HEK293 (cell line): Measurements from ENCODE around the gene FOXC2.

Experiments used
- CTCF ChIA-PET: fragments of 350-600 bp; formaldehyde crosslinking; extraction: SDS; loops from one replicate; lab custom pipeline; 2021; ENCODE audit warnings: antibody characterized with exemption; lab: Yijun Ruan, JAX
- POLR2A ChIA-PET: fragments of 300-600 bp; formaldehyde crosslinking; extraction: SDS; loops from one replicate; lab custom pipeline; 2020; ENCODE audit warnings: antibody characterized with exemption, inconsistent platforms; lab: Yijun Ruan, JAX
- H3K27ac ChIP-seq: fragments of 200-500 bp; sonication (Bioruptor generic); 2 replicates; pipeline ENCODE4 v1.5.1; 2014; ENCODE audit warnings: low read depth, low read length, control low read depth, inconsistent platforms; ENCODE audit errors: extremely low read depth
- H3K36me3 ChIP-seq, 2 experiments: fragments of 200-500 bp in 1 of 2; sonication (Bioruptor generic) in 1 of 2; 1 replicate in 1 of 2; 2 replicates in 1 of 2; pipeline ENCODE4 v1.5.1; 2014 to 2017; ENCODE audit warnings: inconsistent platforms in 2 of 2, low read length in 2 of 2; ENCODE audit not compliant: control insufficient read depth in 2 of 2, insufficient read depth in 1 of 2
- H3K4me1 ChIP-seq: fragments of 200-500 bp; sonication (Bioruptor generic); 2 replicates; pipeline ENCODE4 v1.5.1; 2014; ENCODE audit warnings: mild to moderate bottlenecking, low read length, inconsistent platforms; ENCODE audit not compliant: control insufficient read depth, insufficient read depth
- H3K4me3 ChIP-seq: 2 replicates; pipeline ENCODE4 v1.5.1; 2011; ENCODE audit warnings: low read depth, mild to moderate bottlenecking, control low read depth, low read length, moderate library complexity
- H3K9me3 ChIP-seq: fragments of 200-500 bp; sonication (Bioruptor generic); 2 replicates; pipeline ENCODE4 v1.5.1; 2014; ENCODE audit warnings: low read depth, low read length, inconsistent platforms; ENCODE audit not compliant: control insufficient read depth, insufficient read depth
- AEBP2 ChIP-seq: fragments of 450-650 bp; formaldehyde crosslinking; IDR thresholded peaks from 2 replicates; pipeline ENCODE4 v1.5.1; 2016; ENCODE audit warnings: missing biosample characterization, missing genetic modification characterization, borderline replicate concordance
- GLI2 ChIP-seq: fragments of 450-650 bp; formaldehyde crosslinking; IDR thresholded peaks from 2 replicates; pipeline ENCODE4; 2017; ENCODE audit warnings: missing biosample characterization, missing genetic modification characterization, low read depth, borderline replicate concordance
- HOXD13 ChIP-seq: sonication (generic); formaldehyde crosslinking; IDR thresholded peaks from 2 replicates; pipeline ENCODE4 v1.8.0; 2022; ENCODE audit warnings: missing genetic modification reagents, borderline replicate concordance
- KLF10 ChIP-seq: fragments of 450-650 bp; IDR thresholded peaks from 2 replicates; pipeline ENCODE4 v1.5.1; 2018; ENCODE audit warnings: missing biosample characterization, mild to moderate bottlenecking, missing genetic modification characterization
- KLF8 ChIP-seq: fragments of 450-650 bp; formaldehyde crosslinking; IDR thresholded peaks from 2 replicates; pipeline ENCODE4 v1.5.1; 2016; ENCODE audit warnings: missing biosample characterization, missing genetic modification characterization
- MEIS1 ChIP-seq: sonication (generic); formaldehyde crosslinking; IDR thresholded peaks from 2 replicates; pipeline ENCODE4 v1.8.1; 2022; ENCODE audit warnings: missing genetic modification reagents, mild to moderate bottlenecking, borderline replicate concordance
- MYNN ChIP-seq: fragments of 450-650 bp; formaldehyde crosslinking; IDR thresholded peaks from 2 replicates; pipeline ENCODE4 v1.5.1; 2016; ENCODE audit warnings: missing biosample characterization, missing genetic modification characterization, borderline replicate concordance
- OSR2 ChIP-seq: fragments of 450-650 bp; formaldehyde crosslinking; IDR thresholded peaks from 2 replicates; pipeline ENCODE4 v1.5.1; 2016; ENCODE audit warnings: missing biosample characterization, missing genetic modification characterization
- OVOL3 ChIP-seq: fragments of 450-650 bp; formaldehyde crosslinking; IDR thresholded peaks from 2 replicates; pipeline ENCODE4 v1.5.1; 2016; ENCODE audit warnings: missing biosample characterization, missing genetic modification characterization
- SCRT1 ChIP-seq: fragments of 450-650 bp; formaldehyde crosslinking; IDR thresholded peaks from 2 replicates; pipeline ENCODE4 v1.5.1; 2016; ENCODE audit warnings: missing biosample characterization, missing genetic modification characterization, borderline replicate concordance
- ZBTB1 ChIP-seq: fragments of 450-650 bp; formaldehyde crosslinking; IDR thresholded peaks from 2 replicates; pipeline ENCODE4 v1.5.1; 2016; ENCODE audit warnings: missing biosample characterization, missing genetic modification characterization
- ZFHX2 ChIP-seq: fragments of 450-650 bp; formaldehyde crosslinking; conservative IDR thresholded peaks from 2 replicates; pipeline ENCODE4 v1.5.1; 2016; ENCODE audit warnings: missing biosample characterization, missing genetic modification characterization
- ZFP41 ChIP-seq: fragments of 450-650 bp; formaldehyde crosslinking; IDR thresholded peaks from 2 replicates; pipeline ENCODE4 v1.5.1; 2016; ENCODE audit warnings: missing biosample characterization, missing genetic modification characterization, borderline replicate concordance
- ZNF114 ChIP-seq: fragments of 450-650 bp; formaldehyde crosslinking; IDR thresholded peaks from 2 replicates; pipeline ENCODE4 v1.5.0; 2017; ENCODE audit warnings: missing biosample characterization, missing genetic modification characterization
- ZNF184 ChIP-seq: fragments of 450-650 bp; IDR thresholded peaks from 2 replicates; pipeline ENCODE4 v1.5.1; 2018; ENCODE audit warnings: missing biosample characterization, mild to moderate bottlenecking, missing genetic modification characterization
- ZNF596 ChIP-seq: fragments of 450-650 bp; IDR thresholded peaks from 2 replicates; pipeline ENCODE4 v1.5.0; 2018; ENCODE audit warnings: missing biosample characterization, mild to moderate bottlenecking, missing genetic modification characterization, moderate library complexity
- ZNF610 ChIP-seq: fragments of 450-650 bp; formaldehyde crosslinking; IDR thresholded peaks from 2 replicates; pipeline ENCODE4 v1.5.1; 2016; ENCODE audit warnings: missing biosample characterization, missing genetic modification characterization, borderline replicate concordance
- ZNF654 ChIP-seq: fragments of 450-650 bp; formaldehyde crosslinking; IDR thresholded peaks from 2 replicates; pipeline ENCODE4 v1.5.1; 2016; ENCODE audit warnings: low read depth, missing biosample characterization, missing genetic modification characterization
- ZNF843 ChIP-seq: fragments of 450-650 bp; formaldehyde crosslinking; IDR thresholded peaks from 2 replicates; pipeline ENCODE4 v1.5.1; 2016; ENCODE audit warnings: missing biosample characterization, missing genetic modification characterization
- ZXDB ChIP-seq: fragments of 450-650 bp; formaldehyde crosslinking; IDR thresholded peaks from 2 replicates; pipeline ENCODE4 v1.5.1; 2016; ENCODE audit warnings: missing biosample characterization, missing genetic modification characterization
- TF ChIP-seq, protein P1 (sequence below): fragments of 450-650 bp; formaldehyde crosslinking; IDR thresholded peaks from 2 replicates; pipeline ENCODE4 v1.5.1; 2016; ENCODE audit warnings: missing biosample characterization, missing genetic modification characterization
- TF ChIP-seq, protein P2 (sequence below): fragments of 450-650 bp; formaldehyde crosslinking; IDR thresholded peaks from 2 replicates; pipeline ENCODE4; 2016; ENCODE audit warnings: missing biosample characterization, missing genetic modification characterization

FOXC2 gene

DNA sequence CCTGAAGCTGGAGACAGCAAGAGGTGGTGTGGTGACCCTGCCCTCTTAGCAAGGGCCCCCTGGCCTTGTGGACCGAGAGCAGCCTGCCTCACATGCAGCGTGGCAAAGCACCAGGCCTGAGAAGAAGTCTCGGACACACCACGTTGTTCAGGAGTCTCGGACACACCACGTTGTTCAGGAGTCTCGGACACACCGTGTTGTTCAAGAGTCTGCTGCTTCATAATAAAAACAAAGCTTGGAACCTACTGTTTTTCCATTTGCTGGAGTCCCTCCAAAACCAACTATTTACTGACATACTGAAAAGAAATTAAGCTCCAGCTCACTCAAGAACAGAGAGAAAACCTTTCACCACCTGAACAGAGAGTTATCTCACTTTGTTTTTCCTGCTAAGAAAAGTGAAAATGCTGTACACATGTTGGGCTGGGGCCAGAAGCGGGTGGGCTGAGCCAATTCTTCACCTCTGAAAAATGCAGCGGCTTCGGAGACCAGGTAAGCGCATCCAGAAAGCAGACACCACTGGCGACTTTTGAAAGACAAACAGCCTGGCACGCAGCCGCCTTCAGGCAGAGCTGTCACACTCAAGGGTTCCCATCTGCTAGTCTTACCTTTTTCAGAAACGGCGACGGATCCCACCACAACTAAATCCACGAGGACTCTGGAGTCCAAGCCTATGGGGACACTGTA, 20.5 kb upstream of the FOXC2 start:
- H3K9me3 ChIP-seq = no peaks in the 10 kb centered on the region
- TF ChIP-seq HOXD13 (CRISPR knock-in tag) (no peak), ZBTB1 (tag by site-specific recombination) (no peak), ZNF184 (tag by site-specific recombination) (no peak), ZFHX2 (tag by site-specific recombination) (no peak), SCRT1 (tag by site-specific recombination) (no peak), ZNF114 (tag by site-specific recombination) (no peak), AEBP2 (tag by site-specific recombination) (no peak), ZNF610 (tag by site-specific recombination) (no peak), ZNF596 (tag by site-specific recombination) (no peak), ZNF654 (tag by site-specific recombination) (no peak)
- TF ChIP-seq, all 188 proteins: peak for 0
- no peak overlapping the region for H3K27ac ChIP-seq
- H3K4me1 ChIP-seq = no peaks in the 10 kb centered on the region
- ChIA-PET CTCF (no interaction called here), POLR2A (no interaction called here)
- H3K4me3 ChIP-seq = no peak overlapping the region
- H3K36me3 ChIP-seq = peaks cover 14 to 94% of the 10 kb centered on the region in 2 experiments

DNA sequence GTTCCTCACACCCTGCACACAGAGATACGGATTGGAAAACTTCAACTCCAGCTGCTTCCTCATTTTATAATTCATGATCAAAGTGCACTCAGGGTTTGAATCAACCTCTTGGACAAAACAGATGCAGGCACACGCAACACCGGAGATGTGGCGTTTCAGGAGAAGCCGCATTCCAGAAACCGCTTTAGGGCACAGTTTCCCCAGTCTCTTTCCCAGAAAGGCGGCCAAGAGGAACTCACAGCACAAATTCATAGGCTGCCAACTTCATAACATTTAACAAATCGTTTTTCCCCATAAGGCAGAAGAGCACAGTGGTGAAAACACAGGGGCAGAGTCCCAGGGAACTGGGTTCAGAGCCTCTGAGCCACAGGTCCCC, 20.0 kb upstream of the FOXC2 start:
- Histone ChIP-seq H3K27ac (no peak overlapping the region), H3K4me1 (no peaks in the 10 kb centered on the region), H3K4me3 (no peak overlapping the region), H3K36me3 (peaks cover 14 to 94% of the 10 kb centered on the region in 2 experiments), H3K9me3 (no peaks in the 10 kb centered on the region)
- CTCF ChIA-PET = no interaction called here
- POLR2A ChIA-PET = no interaction called here
- TF ChIP-seq ZFP41 = no peak
- TF ChIP-seq ZNF843 = no peak
- TF ChIP-seq HOXD13 (CRISPR knock-in tag) = no peak
- no peak for TF ChIP-seq OSR2 (tag by site-specific recombination)
- TF ChIP-seq, protein P1, sequence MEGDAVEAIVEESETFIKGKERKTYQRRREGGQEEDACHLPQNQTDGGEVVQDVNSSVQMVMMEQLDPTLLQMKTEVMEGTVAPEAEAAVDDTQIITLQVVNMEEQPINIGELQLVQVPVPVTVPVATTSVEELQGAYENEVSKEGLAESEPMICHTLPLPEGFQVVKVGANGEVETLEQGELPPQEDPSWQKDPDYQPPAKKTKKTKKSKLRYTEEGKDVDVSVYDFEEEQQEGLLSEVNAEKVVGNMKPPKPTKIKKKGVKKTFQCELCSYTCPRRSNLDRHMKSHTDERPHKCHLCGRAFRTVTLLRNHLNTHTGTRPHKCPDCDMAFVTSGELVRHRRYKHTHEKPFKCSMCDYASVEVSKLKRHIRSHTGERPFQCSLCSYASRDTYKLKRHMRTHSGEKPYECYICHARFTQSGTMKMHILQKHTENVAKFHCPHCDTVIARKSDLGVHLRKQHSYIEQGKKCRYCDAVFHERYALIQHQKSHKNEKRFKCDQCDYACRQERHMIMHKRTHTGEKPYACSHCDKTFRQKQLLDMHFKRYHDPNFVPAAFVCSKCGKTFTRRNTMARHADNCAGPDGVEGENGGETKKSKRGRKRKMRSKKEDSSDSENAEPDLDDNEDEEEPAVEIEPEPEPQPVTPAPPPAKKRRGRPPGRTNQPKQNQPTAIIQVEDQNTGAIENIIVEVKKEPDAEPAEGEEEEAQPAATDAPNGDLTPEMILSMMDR (tag by site-specific recombination) = no peak
- TF ChIP-seq KLF8 (tag by site-specific recombination) = no peak
- TF ChIP-seq, all 188 proteins: peak for 0

DNA sequence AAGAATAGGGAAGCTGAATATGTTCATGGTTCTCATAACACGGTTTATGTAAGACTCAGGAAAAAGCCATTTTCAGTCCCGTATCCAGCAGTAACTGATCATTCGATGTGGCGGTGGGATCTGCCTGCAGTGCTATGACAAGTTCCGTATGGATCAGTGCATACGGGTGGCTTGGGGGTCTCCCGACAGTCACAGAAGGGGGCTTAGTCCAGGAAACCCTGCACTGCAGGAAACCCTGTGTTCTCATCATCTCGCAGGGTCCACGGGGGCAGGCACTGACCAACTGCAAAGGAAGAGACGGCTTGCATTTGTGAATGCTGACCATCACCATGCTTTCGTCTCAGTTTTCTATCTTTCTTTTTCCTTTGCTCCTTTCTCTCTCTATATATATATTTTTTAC, 19.3 kb upstream of the FOXC2 start:
- no peaks in the 10 kb centered on the region for H3K9me3 ChIP-seq
- peaks cover 14 to 94% of the 10 kb centered on the region in 2 experiments for H3K36me3 ChIP-seq
- no peak for TF ChIP-seq OVOL3 (tag by site-specific recombination)
- TF ChIP-seq GLI2 (tag by site-specific recombination) = no peak
- TF ChIP-seq ZNF184 (tag by site-specific recombination) = no peak
- no peak for TF ChIP-seq MYNN
- TF ChIP-seq KLF10 (tag by site-specific recombination) = no peak
- TF ChIP-seq ZXDB = no peak
- TF ChIP-seq, protein P2, sequence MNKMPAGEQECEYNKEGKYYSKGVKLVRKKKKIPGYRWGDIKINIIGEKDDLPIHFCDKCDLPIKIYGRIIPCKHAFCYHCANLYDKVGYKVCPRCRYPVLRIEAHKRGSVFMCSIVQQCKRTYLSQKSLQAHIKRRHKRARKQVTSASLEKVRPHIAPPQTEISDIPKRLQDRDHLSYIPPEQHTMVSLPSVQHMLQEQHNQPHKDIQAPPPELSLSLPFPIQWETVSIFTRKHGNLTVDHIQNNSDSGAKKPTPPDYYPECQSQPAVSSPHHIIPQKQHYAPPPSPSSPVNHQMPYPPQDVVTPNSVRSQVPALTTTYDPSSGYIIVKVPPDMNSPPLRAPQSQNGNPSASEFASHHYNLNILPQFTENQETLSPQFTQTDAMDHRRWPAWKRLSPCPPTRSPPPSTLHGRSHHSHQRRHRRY (tag by site-specific recombination) = no peak
- TF ChIP-seq MEIS1 = no peak
- ChIA-PET CTCF (interaction anchor here (0.6 kb wide), 1 partner anchor 1090 kb away, joined by 5 read pairs; no protein-coding TSS in a partner anchor), POLR2A (no interaction called here)
- H3K27ac ChIP-seq = no peak overlapping the region
- no peaks in the 10 kb centered on the region for H3K4me1 ChIP-seq
- no peak overlapping the region for H3K4me3 ChIP-seq
